GM21737 (cell line): ENCODE results near the gene FCN3.

Experiments used
- ATAC-seq: cut with Tn5 transposase; IDR thresholded peaks from one replicate; pipeline ENCODE4 v1.9.1; 2021; ENCODE audit warnings: mild to moderate bottlenecking, moderate library complexity; ENCODE audit not compliant: unreplicated experiment

FCN3 gene

DNA sequence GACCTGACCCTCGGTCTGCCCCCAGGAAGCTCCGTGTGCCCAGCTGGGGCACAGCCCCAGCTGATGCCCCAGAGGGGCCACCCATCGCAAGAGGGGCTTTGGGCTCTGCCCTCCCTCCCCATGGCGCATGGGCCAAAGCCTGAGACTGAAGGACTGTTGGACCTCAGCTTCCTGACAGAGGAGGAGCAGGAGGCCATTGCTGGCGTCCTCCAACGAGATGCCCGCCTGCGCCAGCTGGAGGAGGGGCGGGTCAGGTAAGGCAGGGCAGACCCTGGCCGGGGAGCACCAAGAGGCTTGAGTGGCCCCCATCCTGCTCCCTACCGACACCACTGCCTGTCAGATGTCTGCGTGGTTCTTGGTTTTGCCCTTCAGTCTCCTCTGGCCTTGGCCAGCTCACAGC, 29.4 kb downstream of the FCN3 start:
- no peak for ATAC-seq

DNA sequence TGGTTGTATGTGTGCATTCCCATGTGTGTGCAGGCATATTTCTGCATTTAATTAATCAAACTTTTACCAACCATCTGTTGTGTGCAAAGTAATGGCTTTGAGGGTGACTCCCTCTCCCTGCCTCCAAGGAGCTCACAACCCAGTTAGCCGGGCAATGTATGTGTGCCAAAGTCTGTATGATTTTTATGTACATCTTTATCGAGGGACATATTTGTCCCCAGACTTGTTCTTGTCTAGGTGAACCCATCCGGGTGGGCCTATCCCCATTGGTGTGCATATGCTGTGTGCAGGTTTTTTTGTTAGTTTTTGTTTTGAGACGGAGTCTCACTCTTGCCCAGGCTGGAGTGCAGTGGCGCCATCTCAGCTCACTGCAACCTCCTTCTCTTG, 31.0 kb downstream of the FCN3 start:
- no peak for ATAC-seq

- peak; percentile 41 for ATAC-seq
Measured at GRCh38 chr1:27342778-27343638, 31.6 kb downstream of the FCN3 start.

DNA sequence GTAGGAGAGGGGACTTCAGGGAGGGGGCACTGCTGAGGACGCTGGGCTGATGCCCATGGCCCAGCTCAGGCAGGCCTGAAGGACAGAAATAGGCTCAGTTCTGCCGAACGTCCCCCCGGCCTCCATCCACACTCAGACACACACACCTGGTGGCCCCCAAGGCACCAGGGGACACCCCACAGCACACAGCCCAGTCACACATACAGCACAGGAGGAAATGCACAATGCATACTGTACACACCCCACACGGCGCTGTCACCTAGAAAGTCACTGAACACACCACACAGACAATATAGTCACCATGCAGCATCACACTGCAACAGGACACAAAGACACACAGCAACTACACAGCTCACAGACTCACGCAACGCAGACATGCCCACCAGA, 32.2 kb downstream of the FCN3 start:
- ATAC-seq = no peak

DNA sequence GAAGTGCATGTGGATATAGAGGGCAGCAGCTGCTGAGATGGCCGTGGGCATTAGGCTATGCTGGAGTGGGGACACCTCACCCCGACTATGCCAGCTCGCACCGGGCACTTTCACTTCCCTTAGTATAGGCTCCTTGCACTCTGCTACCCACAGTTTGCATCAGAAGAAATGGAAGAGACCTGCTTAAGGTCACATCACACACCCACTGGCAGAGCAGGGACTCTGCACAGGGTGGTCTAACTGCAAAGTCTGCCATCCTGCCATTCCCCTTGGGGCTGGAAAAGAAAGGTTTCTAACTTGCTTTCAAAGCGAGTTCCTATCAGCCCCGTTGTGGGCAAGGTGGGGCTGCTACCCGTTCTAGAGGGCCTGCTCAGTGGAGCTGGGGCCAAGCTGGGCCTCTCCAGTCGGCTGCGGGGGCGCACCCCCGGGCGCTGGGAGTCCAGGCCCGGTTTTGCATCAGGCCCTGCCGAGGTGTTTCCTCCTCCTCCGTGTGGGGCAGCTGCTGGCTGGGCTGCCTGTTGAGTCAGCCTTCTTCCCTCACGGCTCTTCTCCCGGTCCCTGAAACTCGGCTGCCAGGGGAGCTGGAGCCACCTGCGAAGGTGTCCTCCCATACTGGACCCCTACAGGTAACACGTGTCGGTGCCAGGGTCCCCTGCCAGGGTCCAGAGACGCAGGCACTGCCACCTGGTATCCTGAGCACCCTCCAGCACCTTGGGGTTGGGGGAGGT, 32.9 kb downstream of the FCN3 start, which contains the start of gene SYTL1:
Gene SYTL1, plus strand, starts transcription at position 498 of the 728 bp plus-strand sequence. CDS start 3,313 bp downstream, outside the sequence.
- ATAC-seq = no peak

- ATAC-seq = no peak
Measured at GRCh38 chr1:27339213-27339612, 35.4 kb downstream of the FCN3 start.

DNA sequence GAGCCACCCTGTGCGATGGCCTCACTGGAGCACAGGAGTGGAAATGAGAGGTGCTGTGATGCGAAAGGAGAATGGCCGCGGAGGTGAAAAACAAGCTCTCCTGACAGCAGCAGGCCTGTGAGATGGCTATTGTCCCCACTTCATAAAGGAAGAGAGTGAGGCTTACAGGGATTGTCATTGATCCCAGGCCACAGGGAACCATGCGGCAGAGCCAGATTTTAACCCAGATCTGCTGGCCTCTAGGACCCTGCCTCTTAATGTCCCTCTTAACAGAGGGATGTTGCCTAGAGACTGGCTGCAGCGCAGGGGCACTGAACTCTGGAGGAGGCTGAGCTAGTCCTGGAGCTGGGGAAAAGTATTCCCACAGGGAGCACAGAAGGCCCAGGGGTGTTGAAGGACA, 35.9 kb downstream of the FCN3 start:
- no peak for ATAC-seq

- no peak for ATAC-seq
Measured at GRCh38 chr1:27336756-27337155, 37.9 kb downstream of the FCN3 start.

- ATAC-seq = no peak
Measured at GRCh38 chr1:27335506-27336422, 38.9 kb downstream of the FCN3 start.

DNA sequence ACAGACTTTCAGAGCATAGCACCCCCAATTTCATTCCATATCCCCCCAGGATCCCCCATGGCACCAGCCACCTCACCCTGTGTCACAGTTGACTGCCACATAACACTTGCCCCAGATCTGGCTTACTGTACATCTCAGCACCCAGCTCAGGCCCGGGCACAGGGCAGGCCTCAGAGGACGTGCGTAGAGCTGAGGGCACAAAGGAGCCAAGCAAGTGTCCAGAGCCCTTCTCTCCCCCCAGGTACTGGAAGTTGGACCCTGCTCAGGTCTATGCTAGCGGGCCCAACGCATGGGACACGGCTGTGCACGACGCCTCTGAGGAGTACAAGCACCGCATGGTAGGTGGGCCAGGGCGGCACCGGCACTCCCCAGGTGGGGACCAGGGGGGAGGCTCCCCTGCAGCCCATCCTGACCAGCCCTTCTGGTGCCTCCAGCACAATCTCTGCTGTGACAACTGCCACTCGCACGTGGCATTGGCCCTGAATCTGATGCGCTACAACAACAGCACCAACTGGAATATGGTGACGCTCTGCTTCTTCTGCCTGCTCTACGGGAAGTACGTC, 40.8 kb downstream of the FCN3 start:
- ATAC-seq = no peak

DNA sequence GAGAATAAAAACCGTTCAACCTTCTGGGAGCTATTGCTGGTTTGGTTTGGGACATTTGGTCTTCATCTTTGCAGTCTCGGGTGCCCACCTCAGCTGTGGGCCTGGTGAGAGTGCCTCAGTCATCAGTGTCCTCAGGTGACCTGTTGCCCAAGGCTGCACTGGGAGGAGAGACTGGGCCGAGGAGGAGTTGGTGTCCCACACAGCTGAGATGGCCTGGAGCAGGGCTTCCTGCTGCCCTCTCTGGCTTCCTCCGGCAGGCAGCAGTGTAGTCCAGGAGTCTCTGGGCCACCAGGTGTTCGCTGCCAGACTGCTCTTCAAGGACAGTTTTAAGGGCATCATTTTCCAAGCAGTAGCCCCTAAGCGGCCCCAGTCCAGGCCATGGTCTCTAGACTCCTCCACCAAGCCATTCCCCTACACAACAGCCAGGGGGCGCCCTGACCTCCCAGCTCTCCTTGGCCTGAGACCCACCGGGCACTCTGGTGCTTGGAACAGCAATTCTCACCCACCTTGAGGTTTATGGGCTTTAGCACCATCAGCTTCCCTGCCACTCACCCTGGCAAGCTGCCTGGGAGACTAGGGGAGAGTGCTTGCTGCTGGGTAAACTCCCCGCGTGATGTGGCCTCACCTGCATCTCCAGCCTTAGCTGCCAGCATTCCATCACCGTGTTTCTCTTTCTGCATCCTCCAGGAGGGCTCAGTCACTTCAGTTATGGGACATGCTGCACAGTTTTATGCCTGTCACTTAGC, 41.9 kb downstream of the FCN3 start:
- no peak for ATAC-seq

DNA sequence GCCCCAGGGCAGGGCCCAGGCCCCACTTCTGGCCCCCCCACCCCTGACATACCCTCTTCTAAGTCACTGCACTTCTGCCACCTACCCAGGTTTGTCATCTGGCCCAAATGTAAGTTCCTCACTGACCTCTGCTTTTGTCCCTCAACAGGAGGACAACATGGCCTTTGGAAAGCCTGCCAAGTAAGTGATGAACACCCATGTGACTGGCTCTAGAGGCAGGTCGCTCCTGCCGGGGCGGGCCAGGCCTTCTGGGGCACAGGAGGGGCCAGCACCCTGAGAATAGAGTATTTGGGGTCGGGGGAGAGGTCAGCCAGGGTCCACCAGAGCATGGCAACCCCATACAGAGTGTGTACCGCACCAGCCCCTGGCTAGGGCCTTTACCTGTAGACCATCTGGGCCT, 42.7 kb downstream of the FCN3 start:
- no peak for ATAC-seq

GRCh38 chr1:27331426-27331825, 43.2 kb downstream of the FCN3 start:
- no peak for ATAC-seq

GRCh38 chr1:27330786-27331185, 43.8 kb downstream of the FCN3 start:
- no peak for ATAC-seq

- ATAC-seq = no peak
Measured at GRCh38 chr1:27327964-27328363, 46.7 kb downstream of the FCN3 start.

DNA sequence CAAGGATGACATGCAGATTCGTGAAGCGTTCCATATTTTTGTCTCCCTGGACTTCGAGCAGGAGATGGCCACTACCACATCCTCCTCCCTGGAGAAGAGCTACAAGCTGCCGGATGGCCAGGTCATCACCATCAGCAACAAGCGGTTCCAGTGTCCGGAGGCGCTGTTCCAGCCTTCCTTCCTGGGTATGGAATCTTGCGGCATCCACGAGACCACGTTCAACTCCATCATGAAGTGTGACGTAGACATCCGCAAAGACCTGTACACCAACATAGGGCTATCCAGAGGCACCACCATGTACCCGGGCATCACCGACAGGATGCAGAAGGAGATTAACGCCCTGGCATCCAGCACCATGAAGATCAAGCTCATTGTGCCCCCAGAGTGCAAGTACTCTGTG, 49.3 kb downstream of the FCN3 start:
- no peak for ATAC-seq

- ATAC-seq = no peak
Measured at GRCh38 chr1:27322569-27323240, 51.9 kb downstream of the FCN3 start.

GRCh38 chr1:27321813-27322568, 52.6 kb downstream of the FCN3 start, which contains the start of gene TMEM222:
TSS of gene TMEM222 (plus strand) at chr1:27322163. CDS start at chr1:27322198, 35 bp downstream.
- peak; percentile 89 for ATAC-seq
